Measurements from ENCODE around the gene TRIM65. TPM values are rescaled to one million over a fixed set of nuclear protein-coding genes. Genes with fewer than 3 reads are reported as not detected.
A peak's percentile ranks its signal among the peaks of the same experiment; 100 is the strongest.

TRIM65 gene
- total and polyA plus RNA-seq, 10 of the 15 experiments (the other 5 are each of a cell fraction or from before 2014, with no cell fraction given) = 1.4 to 26.0 (median 10.8) TPM

DNA sequence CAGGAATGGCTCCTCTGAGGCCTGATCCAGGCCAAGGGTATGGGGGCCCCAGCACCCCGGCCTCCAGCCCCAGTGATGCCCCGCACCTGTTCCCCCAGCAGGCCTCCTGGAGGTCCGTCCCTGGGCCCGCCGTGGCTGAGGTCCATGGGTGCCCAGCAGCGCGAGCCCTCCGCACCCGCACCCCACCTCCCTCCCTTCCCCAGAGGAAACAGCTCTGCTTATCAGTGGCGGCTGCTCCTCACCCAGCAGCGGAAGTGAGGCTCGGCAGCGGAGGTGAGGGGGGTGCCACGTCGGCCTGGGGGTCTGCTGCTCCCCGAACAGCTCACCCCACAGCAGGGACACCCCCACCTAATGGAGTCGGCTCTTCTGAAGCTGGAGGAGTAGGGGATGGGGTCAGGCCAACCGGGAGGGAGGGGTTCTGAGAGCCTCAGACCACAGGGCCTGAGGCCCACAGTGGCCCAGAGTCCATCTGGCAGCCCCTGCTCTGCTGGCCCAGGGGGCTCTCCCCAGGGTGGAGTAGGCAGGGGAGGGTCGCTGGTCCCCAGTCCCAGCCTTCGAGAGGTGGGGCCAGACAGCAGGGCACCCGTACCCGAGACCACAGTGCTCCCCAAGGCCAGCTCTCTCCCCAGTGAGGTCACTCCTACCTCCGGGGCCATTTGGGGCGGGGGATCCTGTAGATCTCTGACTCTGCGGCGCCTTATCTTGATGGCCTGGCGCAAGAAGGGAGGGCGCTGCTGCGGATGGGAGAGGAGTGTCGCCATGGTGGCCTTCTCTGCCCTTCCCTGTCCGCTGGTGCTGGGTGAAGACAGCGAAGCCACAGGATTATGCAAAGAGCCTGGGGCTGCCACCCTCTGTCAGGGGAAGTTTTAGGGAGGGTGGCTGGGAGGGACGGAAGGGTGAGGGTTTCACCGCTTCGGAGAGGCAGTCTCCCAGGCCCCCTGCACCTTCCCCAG, 52.9 kb downstream of the TRIM65 start, which contains the start of gene UNC13D:
Gene UNC13D, minus strand, starts transcription at position 828 of the 953 bp plus-strand sequence. Its CDS starts 67 bp downstream, at position 761.
- RAD21 ChIA-PET (ENCODE audit: unreplicated experiment) = interaction anchor here (0.9 to 3.6 kb wide), 11 partner anchors 11 to 90 kb away, joined by 3 to 21 read pairs (median 5); partner anchors contain the start of genes GALK1, TRIM65 and WBP2
- 3% methylated on average over 31 of the region's 35 CpGs for WGBS (ENCODE audit: insufficient coverage, insufficient replicate concordance, low lambda C conversion rate, missing lambda C conversion rate)
- Histone ChIP-seq H3K79me2 (ENCODE audit: control insufficient read depth, insufficient read depth, low read length) (peaks cover 18% of the 10 kb centered on the region), H3K27ac (ENCODE audit: control insufficient read depth, insufficient read depth) (peak within 1 kb of the TSS; percentile 93), H3K36me3 (ENCODE audit: control insufficient read depth in 2 of 2, insufficient read depth in 2 of 2, low read length in 1 of 2) (peaks cover 0 to 7% of the 10 kb centered on the region in 2 experiments; a peak in 3 of 4 replicates), H3K4me2 (ENCODE audit: control insufficient read depth, insufficient read depth) (peak within 1 kb of the TSS; percentile 93), H4K20me1 (ENCODE audit: control insufficient read depth, insufficient read depth) (no peaks in the 10 kb centered on the region), H3K27me3 (replicated peaks in 1 of 2; ENCODE audit: control insufficient read depth in 2 of 2, insufficient read depth in 2 of 2, low read length in 1 of 2) (no peaks in the 10 kb centered on the region), H3K9ac (ENCODE audit: control insufficient read depth, insufficient read depth, low read length) (peak within 1 kb of the TSS; percentile 98), H2AFZ (ENCODE audit: control insufficient read depth, low read depth, low read length) (peak within 1 kb of the TSS; percentile 84), H3K9me3 (replicated peaks; ENCODE audit: control insufficient read depth, insufficient read depth, low read length) (no peaks in the 10 kb centered on the region), H3K4me1 (ENCODE audit: control insufficient read depth, insufficient read depth, low read length) (peaks cover 14% of the 10 kb centered on the region), H3K4me3 (peak within 1 kb of the TSS; percentile 77)
- SMC1A ChIA-PET (ENCODE audit: uncharacterized antibody, unreplicated experiment) = interaction anchor here (0.7 to 3.2 kb wide), 8 partner anchors 11 to 90 kb away, joined by 3 to 14 read pairs (median 5); partner anchors contain the start of genes UNK and WBP2
- CTCF ChIA-PET = interaction anchor here (0.7 to 8.7 kb wide), 12 partner anchors 14 to 123 kb away, joined by 3 to 117 read pairs (median 5); partner anchors contain the start of genes GALK1, TRIM65 and WBP2
- intact Hi-C loops (cut with micrococcal nuclease; ENCODE audit: unreplicated experiment) (no loop called here), in situ Hi-C loops (cut with MboI) (no loop called here)
- POLR2A ChIA-PET = interaction anchor here (0.5 to 4.5 kb wide), 14 partner anchors 8 to 180 kb away, joined by 3 to 42 read pairs (median 8); partner anchors contain the start of genes GALK1, UNK and WBP2
- no peak for DNase-seq (ENCODE audit: low read depth, low spot score)
- peak; percentile 52 for FAIRE-seq
- peak; percentile 62 for ATAC-seq
- TSS peak; percentile 81 for BruUV-seq (replicated peaks)
- TF ChIP-seq, protein P1, sequence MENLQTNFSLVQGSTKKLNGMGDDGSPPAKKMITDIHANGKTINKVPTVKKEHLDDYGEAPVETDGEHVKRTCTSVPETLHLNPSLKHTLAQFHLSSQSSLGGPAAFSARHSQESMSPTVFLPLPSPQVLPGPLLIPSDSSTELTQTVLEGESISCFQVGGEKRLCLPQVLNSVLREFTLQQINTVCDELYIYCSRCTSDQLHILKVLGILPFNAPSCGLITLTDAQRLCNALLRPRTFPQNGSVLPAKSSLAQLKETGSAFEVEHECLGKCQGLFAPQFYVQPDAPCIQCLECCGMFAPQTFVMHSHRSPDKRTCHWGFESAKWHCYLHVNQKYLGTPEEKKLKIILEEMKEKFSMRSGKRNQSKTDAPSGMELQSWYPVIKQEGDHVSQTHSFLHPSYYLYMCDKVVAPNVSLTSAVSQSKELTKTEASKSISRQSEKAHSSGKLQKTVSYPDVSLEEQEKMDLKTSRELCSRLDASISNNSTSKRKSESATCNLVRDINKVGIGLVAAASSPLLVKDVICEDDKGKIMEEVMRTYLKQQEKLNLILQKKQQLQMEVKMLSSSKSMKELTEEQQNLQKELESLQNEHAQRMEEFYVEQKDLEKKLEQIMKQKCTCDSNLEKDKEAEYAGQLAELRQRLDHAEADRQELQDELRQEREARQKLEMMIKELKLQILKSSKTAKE (IDR thresholded peaks at IDR 0.05; ENCODE audit: low read depth, poor library complexity, severe bottlenecking) = no peak
- TF ChIP-seq, protein P2, sequence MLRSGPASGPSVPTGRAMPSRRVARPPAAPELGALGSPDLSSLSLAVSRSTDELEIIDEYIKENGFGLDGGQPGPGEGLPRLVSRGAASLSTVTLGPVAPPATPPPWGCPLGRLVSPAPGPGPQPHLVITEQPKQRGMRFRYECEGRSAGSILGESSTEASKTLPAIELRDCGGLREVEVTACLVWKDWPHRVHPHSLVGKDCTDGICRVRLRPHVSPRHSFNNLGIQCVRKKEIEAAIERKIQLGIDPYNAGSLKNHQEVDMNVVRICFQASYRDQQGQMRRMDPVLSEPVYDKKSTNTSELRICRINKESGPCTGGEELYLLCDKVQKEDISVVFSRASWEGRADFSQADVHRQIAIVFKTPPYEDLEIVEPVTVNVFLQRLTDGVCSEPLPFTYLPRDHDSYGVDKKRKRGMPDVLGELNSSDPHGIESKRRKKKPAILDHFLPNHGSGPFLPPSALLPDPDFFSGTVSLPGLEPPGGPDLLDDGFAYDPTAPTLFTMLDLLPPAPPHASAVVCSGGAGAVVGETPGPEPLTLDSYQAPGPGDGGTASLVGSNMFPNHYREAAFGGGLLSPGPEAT (IDR thresholded peaks at IDR 0.05; ENCODE audit: low read depth) = no peak; the same call in 1 of the 2 replicates
- TF ChIP-seq STAT1 (conservative IDR thresholded peaks at IDR 0.05) = no peak
- TF ChIP-seq, protein P3, sequence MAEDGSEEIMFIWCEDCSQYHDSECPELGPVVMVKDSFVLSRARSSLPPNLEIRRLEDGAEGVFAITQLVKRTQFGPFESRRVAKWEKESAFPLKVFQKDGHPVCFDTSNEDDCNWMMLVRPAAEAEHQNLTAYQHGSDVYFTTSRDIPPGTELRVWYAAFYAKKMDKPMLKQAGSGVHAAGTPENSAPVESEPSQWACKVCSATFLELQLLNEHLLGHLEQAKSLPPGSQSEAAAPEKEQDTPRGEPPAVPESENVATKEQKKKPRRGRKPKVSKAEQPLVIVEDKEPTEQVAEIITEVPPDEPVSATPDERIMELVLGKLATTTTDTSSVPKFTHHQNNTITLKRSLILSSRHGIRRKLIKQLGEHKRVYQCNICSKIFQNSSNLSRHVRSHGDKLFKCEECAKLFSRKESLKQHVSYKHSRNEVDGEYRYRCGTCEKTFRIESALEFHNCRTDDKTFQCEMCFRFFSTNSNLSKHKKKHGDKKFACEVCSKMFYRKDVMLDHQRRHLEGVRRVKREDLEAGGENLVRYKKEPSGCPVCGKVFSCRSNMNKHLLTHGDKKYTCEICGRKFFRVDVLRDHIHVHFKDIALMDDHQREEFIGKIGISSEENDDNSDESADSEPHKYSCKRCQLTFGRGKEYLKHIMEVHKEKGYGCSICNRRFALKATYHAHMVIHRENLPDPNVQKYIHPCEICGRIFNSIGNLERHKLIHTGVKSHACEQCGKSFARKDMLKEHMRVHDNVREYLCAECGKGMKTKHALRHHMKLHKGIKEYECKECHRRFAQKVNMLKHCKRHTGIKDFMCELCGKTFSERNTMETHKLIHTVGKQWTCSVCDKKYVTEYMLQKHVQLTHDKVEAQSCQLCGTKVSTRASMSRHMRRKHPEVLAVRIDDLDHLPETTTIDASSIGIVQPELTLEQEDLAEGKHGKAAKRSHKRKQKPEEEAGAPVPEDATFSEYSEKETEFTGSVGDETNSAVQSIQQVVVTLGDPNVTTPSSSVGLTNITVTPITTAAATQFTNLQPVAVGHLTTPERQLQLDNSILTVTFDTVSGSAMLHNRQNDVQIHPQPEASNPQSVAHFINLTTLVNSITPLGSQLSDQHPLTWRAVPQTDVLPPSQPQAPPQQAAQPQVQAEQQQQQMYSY (CRISPR knock-in tag; IDR thresholded peaks at IDR 0.05) = no peak
- TF ChIP-seq SPI1 (IDR thresholded peaks at IDR 0.05; ENCODE audit: borderline replicate concordance, insufficient read depth, low read depth, low read length) = peak; percentile 60
- peak; percentile 80; the same call in 1 of the 2 replicates for TF ChIP-seq GATAD2B (conservative IDR thresholded peaks at IDR 0.05; ENCODE audit: low read depth)
- TF ChIP-seq SIX5 (IDR thresholded peaks at IDR 0.05; ENCODE audit: low read depth, low read length, severe bottlenecking) = no peak
- TF ChIP-seq, protein P4, sequence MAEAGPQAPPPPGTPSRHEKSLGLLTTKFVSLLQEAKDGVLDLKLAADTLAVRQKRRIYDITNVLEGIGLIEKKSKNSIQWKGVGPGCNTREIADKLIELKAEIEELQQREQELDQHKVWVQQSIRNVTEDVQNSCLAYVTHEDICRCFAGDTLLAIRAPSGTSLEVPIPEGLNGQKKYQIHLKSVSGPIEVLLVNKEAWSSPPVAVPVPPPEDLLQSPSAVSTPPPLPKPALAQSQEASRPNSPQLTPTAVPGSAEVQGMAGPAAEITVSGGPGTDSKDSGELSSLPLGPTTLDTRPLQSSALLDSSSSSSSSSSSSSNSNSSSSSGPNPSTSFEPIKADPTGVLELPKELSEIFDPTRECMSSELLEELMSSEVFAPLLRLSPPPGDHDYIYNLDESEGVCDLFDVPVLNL (IDR thresholded peaks at IDR 0.05; ENCODE audit: low read depth, low read length) = no peak
- TF ChIP-seq BACH1 (IDR thresholded peaks at IDR 0.05; ENCODE audit: borderline replicate concordance) = no peak; the same call in 1 of the 2 replicates
- no peak for TF ChIP-seq CREB1 (IDR thresholded peaks at IDR 0.05; ENCODE audit: low read depth)
- no peak for TF ChIP-seq FOXM1 (IDR thresholded peaks at IDR 0.05; ENCODE audit: low read depth, low read length)
- 0 out of 2 replicates have a peak, but pooled peaks have one; percentile 9 for TF ChIP-seq YY1 (IDR thresholded peaks at IDR 0.05; ENCODE audit: low read depth, low read length)

All from GM12878 (cell line).